Pancreas (tissue), 10 donors: Measurements from ENCODE around the gene G0S2. TPM values are rescaled to one million over a fixed set of nuclear protein-coding genes. Genes with fewer than 3 reads are reported as not detected.

Source experiments
- ATAC-seq, 4 donors: fragments of 200-7000 bp; cut with Tn5 transposase; one replicate each; pipeline versions ENCODE4 v1.8.0 to v1.9.1; 2020; ENCODE audit warnings: mild to moderate bottlenecking in 4 of 4, moderate library complexity in 4 of 4
- DNase-seq, 6 donors: peaks; one replicate each; pipeline ENCODE4 v3.0.0-alpha.2; 2020
- FAIRE-seq: peaks from 2 replicates; lab custom pipeline; 2012; peaks lifted over from hg19 to GRCh38; lab: Jason Lieb, UNC
- H3K27ac ChIP-seq, 4 donors: fragments of 200-600 bp; sonication (generic); 1 replicate in 3 of 4; 2 replicates in 1 of 4; pipeline versions ENCODE4 v1.5.0 to v1.8.0; 2020
- H3K27me3 ChIP-seq, 4 donors: fragments of 200-600 bp; one replicate each; pipeline ENCODE4 v1.8.0; 2021
- H3K36me3 ChIP-seq, 3 donors: fragments of 200-600 bp; sonication (generic) in 1 of 3; one replicate each; pipeline versions ENCODE4 v1.5.0 to v1.8.0; 2020 to 2021
- H3K4me1 ChIP-seq, 3 donors: fragments of 200-600 bp; one replicate each; pipeline ENCODE4 v1.8.0; 2021
- H3K4me3 ChIP-seq, 4 donors: fragments of 200-600 bp; sonication (generic) in 2 of 4; one replicate each; pipeline versions ENCODE4 v1.5.0 to v1.8.0; 2020 to 2021
- H3K9me3 ChIP-seq, 4 donors: fragments of 200-600 bp; one replicate each; pipeline ENCODE4 v1.8.0; 2021
- CTCF ChIP-seq, 4 donors: fragments of 200-600 bp; sonication (generic) in 3 of 4; IDR thresholded peaks; one replicate each; pipeline versions ENCODE4 v1.5.0 to v1.8.0; 2021; ENCODE audit warnings: antibody characterized with exemption in 4 of 4
- WGBS, 2 donors: extraction: QIAGEN DNeasy Blood & Tissue Kit; methylation state at CpG; one replicate each; pipeline ENCODE4 v1.1.7; 2013; 5-methylcytosine and 5-hydroxymethylcytosine counted together
- intact Hi-C, 3 donors: fragments of 100-400 bp; cut with DNase I; formaldehyde crosslinking; loops; one replicate each; pipeline versions ENCODE4 v1.11.1 to v1.14.2; 2022
- polyA plus RNA-seq, 2 donors: library from polyadenylated mRNA; stranded (reverse); fragments of 200-250 nt; gene quantifications; one replicate each; pipeline ENCODE4 v1.2.3, GENCODE V29; 2013
- total RNA-seq, 6 donors: library from RNA; stranded (reverse); fragmentation: NEBNext Ultra II Directional in 4 of 6; extraction: Animal tissue kit (Norgen Biotek cat#: 25700) in 4 of 6; gene quantifications; one replicate each; pipeline versions ENCODE4 v1.2.1 to v1.2.4, GENCODE V29; 2021 to 2023
- donor health status: healthy with polysubstance abuse.
- donor health status: DM: no; HTN: no; CAD: no; lungs with moderate emphysema.
- donor health status: DM: no; HTN: no; CAD: no.
- donor health status: control.
- donor health status: control.
- donor health status: Bipolar disorder and iron deficiency.
- donor health status: DM: yes; HTN: yes; CAD: no.
- donor health status: DM: no; HTN: no; CAD: no.
- donor health status: DM: no; HTN: no; CAD: no.
- donor health status: DM: yes; HTN: yes; CAD: no.

The G0S2 gene
- total and polyA plus RNA-seq, 8 donors, result 2.9 to 69.8 (median 15.7) TPM

DNA sequence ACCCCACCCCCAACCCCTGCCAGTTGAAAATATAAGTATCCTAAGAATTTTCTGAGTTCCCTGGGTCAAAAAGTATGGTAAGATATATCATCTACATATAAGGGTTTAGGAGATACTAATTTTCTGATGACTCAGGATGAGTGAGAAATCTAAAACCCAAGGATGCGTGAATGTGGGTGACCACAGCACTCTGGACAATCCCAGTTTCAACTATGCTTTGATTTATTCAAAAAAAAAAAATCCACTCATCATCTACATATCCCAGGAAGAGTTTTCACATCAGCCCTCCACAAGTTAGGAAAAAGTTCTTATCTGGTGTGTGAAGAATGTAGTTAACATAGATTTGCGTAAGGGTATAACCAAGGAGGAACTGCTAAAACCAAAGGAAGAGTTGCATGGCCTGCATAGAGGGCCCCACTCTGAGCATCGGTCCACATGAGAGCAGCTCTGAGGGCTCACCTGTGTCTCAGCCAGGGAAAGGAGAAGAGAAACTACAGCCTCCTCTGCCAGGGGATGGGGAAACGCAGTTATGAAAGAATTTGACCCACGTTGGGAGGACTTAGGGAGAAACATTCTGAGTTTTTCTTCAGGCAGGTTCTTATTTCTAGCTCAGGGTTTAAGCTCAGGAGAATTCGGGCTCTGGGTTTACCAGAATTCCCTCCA lies 41.7 kb upstream of the G0S2 start:
- Histone ChIP-seq H3K4me3 (no peak overlapping the region), H3K36me3 (no peaks in the 10 kb centered on the region), H3K9me3 (no peaks in the 10 kb centered on the region), H3K27me3 (no peaks in the 10 kb centered on the region), H3K4me1 (no peaks in the 10 kb centered on the region), H3K27ac (no peak overlapping the region)
- DNase-seq (no peak), ATAC-seq (no peak), FAIRE-seq (no peak)
- no peak for TF ChIP-seq CTCF (IDR thresholded peaks at IDR 0.05)
- WGBS, 2 donors, result 90 to 95% methylated on average over 6 of the region's 6 CpGs
- intact Hi-C loops, result loop anchor here in 1 of 3 donors (10.0 kb wide), 1 partner anchor 59 kb away; no protein-coding TSS in a partner anchor

GRCh38 chr1:209634005-209634737 lies 41.0 kb upstream of the G0S2 start:
- H3K36me3 ChIP-seq, result no peaks in the 10 kb centered on the region
- FAIRE-seq (no peak), ATAC-seq (no peak), DNase-seq (peak in 1 of 6 donors; percentile 47)
- H3K4me1 ChIP-seq, result no peaks in the 10 kb centered on the region
- no peaks in the 10 kb centered on the region for H3K27me3 ChIP-seq
- TF ChIP-seq CTCF (IDR thresholded peaks at IDR 0.05), result no peak
- no peak overlapping the region for H3K27ac ChIP-seq
- intact Hi-C loops, result loop anchor here in 1 of 3 donors (10.0 kb wide), 1 partner anchor 59 kb away; no protein-coding TSS in a partner anchor
- H3K9me3 ChIP-seq, result no peaks in the 10 kb centered on the region
- 85 to 86% methylated on average over 20 of the region's 20 CpGs for WGBS, 2 donors
- H3K4me3 ChIP-seq, result no peak overlapping the region

DNA sequence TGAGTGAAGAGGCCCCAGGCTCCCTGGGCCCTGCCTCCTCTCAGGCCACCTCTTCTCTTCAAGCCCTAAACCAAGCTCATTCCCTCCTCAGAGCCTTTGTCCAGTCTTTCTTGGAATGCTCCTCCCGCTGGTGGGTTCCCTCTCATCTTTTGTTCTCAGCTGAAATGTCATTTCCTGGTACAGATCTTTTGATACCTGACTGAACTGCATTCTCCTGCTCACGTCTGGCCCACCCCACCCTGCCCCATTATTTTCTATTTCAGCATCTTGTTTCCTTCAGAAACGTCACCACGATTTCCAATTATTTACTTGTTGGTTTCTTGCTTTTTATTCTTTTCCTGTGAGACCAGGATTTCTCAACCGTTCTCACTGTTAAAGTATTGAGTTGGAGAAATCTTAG lies 39.4 kb upstream of the G0S2 start:
- ATAC-seq, result no peak
- no peak for DNase-seq
- Histone ChIP-seq H3K27me3 (no peaks in the 10 kb centered on the region), H3K9me3 (no peaks in the 10 kb centered on the region), H3K4me3 (no peak overlapping the region), H3K36me3 (no peaks in the 10 kb centered on the region), H3K4me1 (no peaks in the 10 kb centered on the region), H3K27ac (no peak overlapping the region)
- no peak for FAIRE-seq
- intact Hi-C loops, result loop anchor here in 1 of 3 donors (10.0 kb wide), 1 partner anchor 61 kb away; no protein-coding TSS in a partner anchor
- WGBS, 2 donors, result 83 to 91% methylated on average over 5 of the region's 5 CpGs
- TF ChIP-seq CTCF (IDR thresholded peaks at IDR 0.05), result no peak

DNA sequence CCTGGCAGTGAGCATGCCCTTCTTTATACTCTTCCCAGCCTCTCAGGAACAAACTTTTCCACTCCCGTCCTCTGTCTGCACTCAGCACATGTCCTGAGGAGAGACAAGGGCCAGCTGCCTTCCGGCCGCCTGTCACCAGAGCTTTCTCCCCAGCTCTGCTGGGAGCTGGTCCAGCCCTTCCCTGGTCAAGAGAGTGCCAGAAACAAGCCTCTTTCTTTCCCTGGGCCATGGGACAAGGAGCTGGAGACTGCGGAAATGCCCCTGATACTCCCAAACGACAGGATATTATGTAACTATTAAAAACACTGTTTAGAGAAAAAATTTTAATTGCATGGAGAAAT lies 33.4 kb upstream of the G0S2 start:
- Histone ChIP-seq H3K27ac (peak overlapping the region; percentile 44 to 85 (median 66)), H3K36me3 (no peaks in the 10 kb centered on the region), H3K4me3 (no peak overlapping the region), H3K27me3 (no peaks in the 10 kb centered on the region), H3K4me1 (peaks cover 31 to 43% (median 39%) of the 10 kb centered on the region in 3 donors), H3K9me3 (no peaks in the 10 kb centered on the region)
- FAIRE-seq, result peak; percentile 39
- peak; percentile 49 to 77 (median 72) for DNase-seq
- TF ChIP-seq CTCF (IDR thresholded peaks at IDR 0.05), result no peak
- peak; percentile 70 to 83 (median 82) for ATAC-seq
- 13 to 25% methylated on average over 5 of the region's 5 CpGs for WGBS, 2 donors
- intact Hi-C loops, result no loop called here
